H9 (cell line): Measurements from ENCODE around the gene IL36G. TPM values are rescaled to one million over a fixed set of nuclear protein-coding genes. Genes with fewer than 3 reads are reported as not detected.

Source experiments
- DNase-seq: peaks from one replicate; pipeline ENCODE4 v3.0.0-alpha.2; 2017
- H2AFZ ChIP-seq: one replicate; pipeline ENCODE4 v1.6.1; 2013; ENCODE audit warnings: mild to moderate bottlenecking, low read length, control low read depth, moderate library complexity
- H2AK5ac ChIP-seq: 2 replicates; pipeline ENCODE4 v1.6.1; 2013; ENCODE audit warnings: low read length, control low read depth, mixed read lengths; ENCODE audit not compliant: insufficient read length
- H2BK120ac ChIP-seq: one replicate; pipeline ENCODE4 v1.6.1; 2013; ENCODE audit warnings: low read depth, mild to moderate bottlenecking, low read length, control low read depth, inconsistent platforms; ENCODE audit not compliant: poor library complexity, severe bottlenecking
- H2BK12ac ChIP-seq: 2 replicates; pipeline ENCODE4 v1.6.1; 2013; ENCODE audit warnings: low read length, control low read depth, mixed read lengths, low read depth; ENCODE audit not compliant: insufficient read length
- H2BK15ac ChIP-seq: 2 replicates; pipeline ENCODE4 v1.6.1; 2013; ENCODE audit warnings: low read depth, low read length, control low read depth
- H2BK20ac ChIP-seq: one replicate; pipeline ENCODE4 v1.6.1; 2013; ENCODE audit warnings: low read depth, mild to moderate bottlenecking, low read length, control low read depth, inconsistent platforms; ENCODE audit not compliant: poor library complexity, severe bottlenecking
- H2BK5ac ChIP-seq: 2 replicates; pipeline ENCODE4 v1.6.1; 2013; ENCODE audit warnings: low read length, control low read depth, mixed read lengths; ENCODE audit not compliant: insufficient read length
- H3K14ac ChIP-seq: 2 replicates; pipeline ENCODE4 v1.6.1; 2013; ENCODE audit warnings: low read length, control low read depth; ENCODE audit not compliant: insufficient read depth
- H3K18ac ChIP-seq: 2 replicates; pipeline ENCODE4 v1.6.1; 2013; ENCODE audit warnings: low read depth, mild to moderate bottlenecking, mixed read lengths, low read length, control low read depth; ENCODE audit not compliant: insufficient read length
- H3K23ac ChIP-seq: 2 replicates; pipeline ENCODE4 v1.6.1; 2013; ENCODE audit warnings: low read length, control low read depth, mixed read lengths, low read depth; ENCODE audit not compliant: insufficient read length
- H3K23me2 ChIP-seq: 2 replicates; pipeline ENCODE4 v1.6.1; 2013; ENCODE audit warnings: low read depth, mild to moderate bottlenecking, mixed read lengths, low read length, control low read depth; ENCODE audit not compliant: insufficient read length, poor library complexity, severe bottlenecking
- H3K27ac ChIP-seq: 2 replicates; pipeline ENCODE4 v1.5.1; 2013; ENCODE audit warnings: low read length, control low read depth, mixed read lengths, low read depth; ENCODE audit not compliant: insufficient read length
- H3K27me3 ChIP-seq: 2 replicates; pipeline ENCODE4 v1.6.1; 2013; ENCODE audit warnings: low read length, control low read depth, inconsistent platforms; ENCODE audit not compliant: insufficient read depth
- H3K4ac ChIP-seq: 2 replicates; pipeline ENCODE4 v1.6.1; 2013; ENCODE audit warnings: low read depth, mild to moderate bottlenecking, control low read depth, inconsistent platforms, low read length, moderate library complexity
- H3K4me1 ChIP-seq: 2 replicates; pipeline ENCODE4 v1.6.1; 2013; ENCODE audit warnings: low read length, control low read depth, inconsistent platforms; ENCODE audit not compliant: insufficient read depth
- H3K4me2 ChIP-seq: 2 replicates; pipeline ENCODE4 v1.6.1; 2013; ENCODE audit warnings: low read length, control low read depth, mixed read lengths; ENCODE audit not compliant: insufficient read length, insufficient read depth
- H3K56ac ChIP-seq: 2 replicates; pipeline ENCODE4 v1.6.1; 2013; ENCODE audit warnings: low read depth, mild to moderate bottlenecking, mixed read lengths, low read length, control low read depth; ENCODE audit not compliant: insufficient read length
- H3K79me1 ChIP-seq: 2 replicates; pipeline ENCODE4 v1.6.1; 2013; ENCODE audit warnings: low read depth, mild to moderate bottlenecking, moderate library complexity, low read length, control low read depth, inconsistent platforms; ENCODE audit not compliant: insufficient read depth, poor library complexity, severe bottlenecking
- H3K79me2 ChIP-seq: 2 replicates; pipeline ENCODE4 v1.6.1; 2013; ENCODE audit warnings: low read length, control low read depth, inconsistent platforms; ENCODE audit not compliant: insufficient read depth
- H3K9ac ChIP-seq: 2 replicates; pipeline ENCODE4 v1.6.1; 2013; ENCODE audit warnings: low read length, control low read depth, mixed read lengths; ENCODE audit not compliant: insufficient read length; ENCODE audit errors: extremely low read depth
- H3K9me3 ChIP-seq: one replicate; pipeline ENCODE4 v1.6.1; 2013; ENCODE audit warnings: low read depth, low read length, inconsistent platforms; ENCODE audit not compliant: control insufficient read depth
- H3T11ph ChIP-seq: one replicate; pipeline ENCODE4 v1.6.1; 2013; ENCODE audit warnings: mild to moderate bottlenecking, low read length, control low read depth, inconsistent platforms
- H4K20me1 ChIP-seq: one replicate; pipeline ENCODE4 v1.6.1; 2013; ENCODE audit not compliant: control insufficient read depth, insufficient read length, insufficient read depth
- H4K5ac ChIP-seq: 2 replicates; pipeline ENCODE4 v1.6.1; 2013; ENCODE audit warnings: low read depth, mild to moderate bottlenecking, mixed read lengths, low read length, control low read depth; ENCODE audit not compliant: insufficient read length
- H4K8ac ChIP-seq: replicated peaks from 2 replicates; pipeline ENCODE4 v1.6.1; 2013; ENCODE audit warnings: low read length, control low read depth, mixed read lengths, low read depth; ENCODE audit not compliant: insufficient read length
- H4K91ac ChIP-seq: 2 replicates; pipeline ENCODE4 v1.6.1; 2013; ENCODE audit warnings: low read depth, mild to moderate bottlenecking, moderate library complexity, mixed read lengths, low read length, control low read depth; ENCODE audit not compliant: insufficient read length
- H3K27ac Mint-ChIP-seq, 3 experiments: 2 replicates in 2 of 3; 3 replicates in 1 of 3; pipeline ENCODE4 v1.8.0; 2020 to 2021; ENCODE audit warnings: mixed read lengths in 3 of 3, mild to moderate bottlenecking in 1 of 3, moderate library complexity in 1 of 3
- H3K27me3 Mint-ChIP-seq: 2 replicates; pipeline ENCODE4 v1.8.0; 2021; ENCODE audit warnings: low read depth, mild to moderate bottlenecking, moderate library complexity, mixed read lengths
- H3K36me3 Mint-ChIP-seq, 3 experiments: 2 replicates in 2 of 3; 3 replicates in 1 of 3; pipeline ENCODE4 v1.8.0; 2020 to 2021; ENCODE audit warnings: low read depth in 3 of 3, mixed read lengths in 3 of 3; ENCODE audit not compliant: insufficient read depth in 1 of 3
- H3K4me1 Mint-ChIP-seq, 2 experiments: 2 replicates each; pipeline ENCODE4 v1.8.0; 2020; ENCODE audit warnings: mixed read lengths in 2 of 2
- H3K4me3 Mint-ChIP-seq, 2 experiments: 2 replicates in 1 of 2; 3 replicates in 1 of 2; pipeline ENCODE4 v1.8.0; 2020 to 2021; ENCODE audit warnings: mild to moderate bottlenecking in 2 of 2, mixed read lengths in 2 of 2, moderate library complexity in 1 of 2
- H3K9me3 Mint-ChIP-seq, 2 experiments: 2 replicates in 1 of 2; 3 replicates in 1 of 2; pipeline ENCODE4 v1.8.0; 2020; ENCODE audit warnings: mild to moderate bottlenecking in 2 of 2, mixed read lengths in 2 of 2, moderate library complexity in 1 of 2
- WGBS: extraction: QIAGEN DNeasy Blood & Tissue Kit; methylation state at CpG from one replicate; pipeline ENCODE4 v1.1.7; 2013; ENCODE audit warnings: missing lambda C conversion rate, low lambda C conversion rate, mixed read lengths; ENCODE audit not compliant: insufficient read length; ENCODE audit errors: extremely low coverage; 5-methylcytosine and 5-hydroxymethylcytosine counted together
- total RNA-seq: library from RNA; stranded (reverse); gene quantifications from 2 replicates; pipeline ENCODE4 v1.2.1, GENCODE V29; 2021
- TF ChIP-seq, protein P1 (sequence below): fragments of 200-600 bp; sonication (generic); conservative IDR thresholded peaks from 3 replicates; pipeline ENCODE4 v1.8.0; 2021; ENCODE audit warnings: antibody characterized with exemption, mild to moderate bottlenecking

Gene IL36G
- total RNA-seq, 1 experiment from 2014 or later: not detected

DNA sequence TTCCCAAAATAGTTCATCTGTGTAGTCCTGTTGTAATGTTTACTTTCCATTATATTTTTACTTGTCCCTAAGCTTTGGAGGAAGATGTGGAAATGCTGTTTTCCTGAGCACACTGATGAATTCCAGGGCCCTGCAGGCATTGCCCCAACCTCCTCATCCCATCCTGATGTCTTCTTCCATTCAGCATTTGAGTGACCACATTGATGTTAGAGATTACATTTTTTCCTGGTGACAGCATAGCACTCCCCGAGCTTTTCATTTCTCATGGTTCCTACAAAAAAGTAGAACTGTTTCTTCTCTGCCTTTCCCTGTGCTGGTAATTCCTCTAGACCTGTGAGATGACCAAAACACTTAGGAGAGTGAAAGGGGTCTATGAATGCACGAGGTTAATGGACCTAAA is 32.3 kb downstream of the IL36G start:
- no peak overlapping the region for H3K27ac Mint-ChIP-seq
- Histone ChIP-seq H2AFZ (no peak overlapping the region), H2BK5ac (no peak overlapping the region), H4K8ac (no peak overlapping the region), H2BK12ac (no peak overlapping the region), H3K9ac (no peak overlapping the region), H3K79me2 (no peaks in the 10 kb centered on the region), H3K4ac (no peak overlapping the region), H3K9me3 (no peaks in the 10 kb centered on the region), H4K5ac (no peak overlapping the region), H3K4me1 (no peaks in the 10 kb centered on the region), H3K23ac (no peak overlapping the region), H3T11ph (no peak overlapping the region), H3K56ac (no peak overlapping the region), H3K27me3 (no peaks in the 10 kb centered on the region), H2AK5ac (no peak overlapping the region), H3K79me1 (no peaks in the 10 kb centered on the region), H3K18ac (no peak overlapping the region), H4K20me1 (no peaks in the 10 kb centered on the region), H3K14ac (no peak overlapping the region), H2BK20ac (peak overlapping the region; percentile 26), H2BK120ac (no peak overlapping the region), H3K27ac (no peak overlapping the region), H4K91ac (no peak overlapping the region), H3K23me2 (no peaks in the 10 kb centered on the region), H2BK15ac (no peak overlapping the region), H3K4me2 (no peak overlapping the region)
- H3K9me3 Mint-ChIP-seq: peaks cover 7 to 62% of the 10 kb centered on the region in 2 experiments
- no CpG with 5 or more reads among the region's 2 CpGs for WGBS
- no peak overlapping the region for H3K4me3 Mint-ChIP-seq
- no peaks in the 10 kb centered on the region for H3K36me3 Mint-ChIP-seq
- H3K4me1 Mint-ChIP-seq: no peaks in the 10 kb centered on the region
- peaks cover 25% of the 10 kb centered on the region for H3K27me3 Mint-ChIP-seq
- TF ChIP-seq, protein P1, sequence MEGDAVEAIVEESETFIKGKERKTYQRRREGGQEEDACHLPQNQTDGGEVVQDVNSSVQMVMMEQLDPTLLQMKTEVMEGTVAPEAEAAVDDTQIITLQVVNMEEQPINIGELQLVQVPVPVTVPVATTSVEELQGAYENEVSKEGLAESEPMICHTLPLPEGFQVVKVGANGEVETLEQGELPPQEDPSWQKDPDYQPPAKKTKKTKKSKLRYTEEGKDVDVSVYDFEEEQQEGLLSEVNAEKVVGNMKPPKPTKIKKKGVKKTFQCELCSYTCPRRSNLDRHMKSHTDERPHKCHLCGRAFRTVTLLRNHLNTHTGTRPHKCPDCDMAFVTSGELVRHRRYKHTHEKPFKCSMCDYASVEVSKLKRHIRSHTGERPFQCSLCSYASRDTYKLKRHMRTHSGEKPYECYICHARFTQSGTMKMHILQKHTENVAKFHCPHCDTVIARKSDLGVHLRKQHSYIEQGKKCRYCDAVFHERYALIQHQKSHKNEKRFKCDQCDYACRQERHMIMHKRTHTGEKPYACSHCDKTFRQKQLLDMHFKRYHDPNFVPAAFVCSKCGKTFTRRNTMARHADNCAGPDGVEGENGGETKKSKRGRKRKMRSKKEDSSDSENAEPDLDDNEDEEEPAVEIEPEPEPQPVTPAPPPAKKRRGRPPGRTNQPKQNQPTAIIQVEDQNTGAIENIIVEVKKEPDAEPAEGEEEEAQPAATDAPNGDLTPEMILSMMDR: no peak
- no peak for DNase-seq
